ENCODE results near the gene MYOM1.
"Not testable (repeated sequence)": the region's sequence is repeated elsewhere in the genome, so short reads cannot be mapped to it uniquely, and the experiment has no call there.

Gene MYOM1

GRCh38 chr18:3075491-3075890 is 144.3 kb downstream of the MYOM1 start:
- DNase-seq (ENCODE audit: low read depth) = peak; percentile 65
- no peak overlapping the region for H3K4me3 ChIP-seq (ENCODE audit: low read length)
- TF ChIP-seq, protein P1, sequence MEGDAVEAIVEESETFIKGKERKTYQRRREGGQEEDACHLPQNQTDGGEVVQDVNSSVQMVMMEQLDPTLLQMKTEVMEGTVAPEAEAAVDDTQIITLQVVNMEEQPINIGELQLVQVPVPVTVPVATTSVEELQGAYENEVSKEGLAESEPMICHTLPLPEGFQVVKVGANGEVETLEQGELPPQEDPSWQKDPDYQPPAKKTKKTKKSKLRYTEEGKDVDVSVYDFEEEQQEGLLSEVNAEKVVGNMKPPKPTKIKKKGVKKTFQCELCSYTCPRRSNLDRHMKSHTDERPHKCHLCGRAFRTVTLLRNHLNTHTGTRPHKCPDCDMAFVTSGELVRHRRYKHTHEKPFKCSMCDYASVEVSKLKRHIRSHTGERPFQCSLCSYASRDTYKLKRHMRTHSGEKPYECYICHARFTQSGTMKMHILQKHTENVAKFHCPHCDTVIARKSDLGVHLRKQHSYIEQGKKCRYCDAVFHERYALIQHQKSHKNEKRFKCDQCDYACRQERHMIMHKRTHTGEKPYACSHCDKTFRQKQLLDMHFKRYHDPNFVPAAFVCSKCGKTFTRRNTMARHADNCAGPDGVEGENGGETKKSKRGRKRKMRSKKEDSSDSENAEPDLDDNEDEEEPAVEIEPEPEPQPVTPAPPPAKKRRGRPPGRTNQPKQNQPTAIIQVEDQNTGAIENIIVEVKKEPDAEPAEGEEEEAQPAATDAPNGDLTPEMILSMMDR (conservative IDR thresholded peaks at IDR 0.05; ENCODE audit: low read depth, low read length) = no peak

- TF ChIP-seq, protein P1 (conservative IDR thresholded peaks at IDR 0.05; ENCODE audit: low read depth, low read length) = no peak
- H3K4me3 ChIP-seq (ENCODE audit: low read length) = no peak overlapping the region
- DNase-seq (ENCODE audit: low read depth) = no peak
These were observed 145.7 kb downstream of the MYOM1 start for GRCh38 chr18:3074087-3074486.

DNA sequence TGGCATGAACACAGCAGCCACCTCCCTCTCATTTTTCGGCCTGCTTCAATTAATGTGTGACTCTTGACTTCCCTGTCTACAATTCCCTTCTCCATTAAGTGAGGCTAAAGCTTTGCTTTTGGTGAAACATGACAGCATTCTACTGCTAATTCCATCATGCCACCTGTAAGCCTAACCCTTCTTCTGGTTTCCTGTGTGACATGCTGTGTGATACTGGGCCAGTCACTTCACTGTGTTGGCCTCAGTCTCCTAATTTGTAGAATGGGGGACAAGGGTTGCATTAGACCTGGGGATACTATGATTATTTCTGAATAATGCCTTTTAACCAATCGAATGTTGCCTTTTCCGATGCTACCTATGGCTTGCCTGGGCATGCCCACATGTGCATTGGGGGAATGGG is 146.4 kb downstream of the MYOM1 start:
- DNase-seq (ENCODE audit: low read depth); H3K4me3 ChIP-seq (ENCODE audit: low read length): not testable (repeated sequence)

DNA sequence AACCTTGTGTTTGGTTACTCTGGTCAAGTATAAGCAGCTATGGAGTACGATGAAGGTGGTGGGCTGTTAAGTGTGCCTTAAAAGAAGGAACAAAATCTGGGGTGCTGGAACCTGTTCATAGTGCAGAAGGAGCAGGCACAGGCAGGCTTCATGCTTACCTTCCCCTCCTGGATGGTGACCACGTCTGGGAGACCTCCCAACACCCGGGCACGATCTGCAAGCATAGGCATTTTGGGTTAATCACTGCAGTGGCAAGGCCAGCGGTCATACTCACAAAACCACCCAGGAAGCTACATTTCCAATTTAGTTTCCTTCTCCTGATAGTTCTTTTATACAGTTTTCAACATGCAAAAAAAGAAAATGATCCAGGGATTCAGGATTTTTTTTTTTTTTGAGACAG is 148.1 kb downstream of the MYOM1 start:
- no peak for DNase-seq (ENCODE audit: low read depth)
- TF ChIP-seq, protein P1 (conservative IDR thresholded peaks at IDR 0.05; ENCODE audit: low read depth, low read length) = no peak
- H3K4me3 ChIP-seq (ENCODE audit: low read length) = no peak overlapping the region

DNA sequence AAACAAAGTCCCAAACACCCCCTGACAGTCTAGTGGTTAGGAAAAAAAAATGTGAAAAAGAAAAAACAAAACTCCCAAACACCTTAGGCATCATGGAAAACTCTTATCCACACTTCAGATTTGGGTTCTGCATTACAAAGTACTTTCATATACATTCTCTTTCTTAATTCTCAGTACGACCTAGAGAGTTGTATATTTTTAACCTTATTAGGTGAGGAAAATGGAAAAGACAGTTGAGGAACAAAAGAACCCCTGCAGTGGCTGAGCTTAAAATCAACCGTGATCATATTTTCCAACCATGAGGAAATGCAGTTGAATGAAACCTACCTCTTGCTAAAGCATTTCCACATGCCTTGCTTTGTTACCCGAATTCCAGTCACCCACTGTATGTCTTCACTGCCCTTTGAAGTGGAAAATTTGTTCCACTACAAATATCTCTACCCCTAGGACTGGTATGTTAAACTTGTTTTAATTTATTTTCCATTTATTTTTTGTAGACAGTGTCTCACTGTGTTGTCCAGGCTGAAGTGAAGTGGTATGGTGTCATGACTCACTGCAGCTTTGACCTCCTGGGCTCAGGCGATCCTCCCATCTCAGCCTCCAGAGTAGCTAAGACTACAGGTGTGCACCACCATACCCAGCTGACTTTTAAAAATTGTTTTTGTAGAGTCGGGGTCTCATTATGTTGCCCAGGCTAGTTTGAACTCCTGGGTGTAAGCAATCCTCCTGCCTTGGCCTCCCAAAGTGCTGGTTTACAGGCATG is 149.9 kb downstream of the MYOM1 start:
- H3K4me3 ChIP-seq (ENCODE audit: low read length) = no peak overlapping the region
- TF ChIP-seq, protein P1 (conservative IDR thresholded peaks at IDR 0.05; ENCODE audit: low read depth, low read length) = no peak
- DNase-seq (ENCODE audit: low read depth) = no peak

GRCh38 chr18:3067722-3068121 is 152.0 kb downstream of the MYOM1 start:
- H3K4me3 ChIP-seq (ENCODE audit: low read length) = no peak overlapping the region
- TF ChIP-seq, protein P1 (conservative IDR thresholded peaks at IDR 0.05; ENCODE audit: low read depth, low read length) = no peak
- no peak for DNase-seq (ENCODE audit: low read depth)

- DNase-seq (ENCODE audit: low read depth) = no peak
- TF ChIP-seq, protein P1 (conservative IDR thresholded peaks at IDR 0.05; ENCODE audit: low read depth, low read length) = no peak
- H3K4me3 ChIP-seq (ENCODE audit: low read length) = no peak overlapping the region
These were observed 152.6 kb downstream of the MYOM1 start for GRCh38 chr18:3067165-3067661.

Data from retinal pigment epithelial cell (primary cell).